Activated CD8-positive, alpha-beta T cell treated with anti-CD3 and anti-CD28 coated beads, Interleukin-2, amount 10 ng/mL, durations not matched to agents 7 days and 5 days (primary cell): ENCODE measurements around the gene KCNMA1. TPM values are rescaled to one million over a fixed set of nuclear protein-coding genes. Genes with fewer than 3 reads are reported as not detected.
"Not testable (repeated sequence)": the region's sequence is repeated elsewhere in the genome, so short reads cannot be mapped to it uniquely, and the experiment has no call there.

Source experiments
- ATAC-seq: fragments of 150-1000 bp; cut with Tn5 transposase; one replicate; pipeline ENCODE4 v1.10.0; 2021; ENCODE audit warnings: moderate library complexity
- CTCF ChIA-PET: fragments of 350-600 bp; sonication (Branson Sonifier 250); formaldehyde crosslinking; loops from one replicate; lab custom pipeline; 2021; ENCODE audit warnings: antibody characterized with exemption; lab: Charles Lee
- POLR2A ChIA-PET: fragments of 350-600 bp; sonication (Branson Sonifier 250); formaldehyde crosslinking; loops from one replicate; lab custom pipeline; 2021; ENCODE audit warnings: antibody characterized with exemption; lab: Charles Lee
- DNase-seq: peaks from one replicate; pipeline ENCODE4 v3.0.0-alpha.2; 2020
- H3K27ac Mint-ChIP-seq: one replicate; pipeline ENCODE4 v1.8.0; 2021; ENCODE audit warnings: mild to moderate bottlenecking, mixed read lengths
- H3K27me3 Mint-ChIP-seq: one replicate; pipeline ENCODE4 v1.8.0; 2021; ENCODE audit warnings: low read depth, mixed read lengths
- H3K36me3 Mint-ChIP-seq: one replicate; pipeline ENCODE4 v1.8.0; 2021; ENCODE audit warnings: low read depth, mixed read lengths
- H3K4me1 Mint-ChIP-seq: one replicate; pipeline ENCODE4 v1.8.0; 2021; ENCODE audit warnings: low read depth, mixed read lengths
- H3K4me3 Mint-ChIP-seq: one replicate; pipeline ENCODE4 v1.8.0; 2021; ENCODE audit warnings: mild to moderate bottlenecking, mixed read lengths
- H3K9me3 Mint-ChIP-seq: one replicate; pipeline ENCODE4 v1.8.0; 2022; ENCODE audit warnings: mixed read lengths; ENCODE audit not compliant: insufficient read depth
- total RNA-seq, 2 experiments: library from RNA; stranded (reverse); gene quantifications; one replicate each; pipeline ENCODE4 v1.2.3, GENCODE V29; 2021

KCNMA1 gene
- total RNA-seq, 2 experiments from 2014 or later, result 0.16 TPM

GRCh38 chr10:77576444-77577032 is 61.1 kb downstream of the KCNMA1 start:
- Mint-ChIP-seq H3K9me3 (no peaks in the 10 kb centered on the region), H3K27me3 (peaks cover 10% of the 10 kb centered on the region), H3K4me3 (no peak overlapping the region), H3K4me1 (no peaks in the 10 kb centered on the region), H3K36me3 (no peaks in the 10 kb centered on the region), H3K27ac (no peak overlapping the region)
- POLR2A ChIA-PET, result no interaction called here
- ATAC-seq (no peak), DNase-seq (no peak)
- CTCF ChIA-PET, result no interaction called here

DNA sequence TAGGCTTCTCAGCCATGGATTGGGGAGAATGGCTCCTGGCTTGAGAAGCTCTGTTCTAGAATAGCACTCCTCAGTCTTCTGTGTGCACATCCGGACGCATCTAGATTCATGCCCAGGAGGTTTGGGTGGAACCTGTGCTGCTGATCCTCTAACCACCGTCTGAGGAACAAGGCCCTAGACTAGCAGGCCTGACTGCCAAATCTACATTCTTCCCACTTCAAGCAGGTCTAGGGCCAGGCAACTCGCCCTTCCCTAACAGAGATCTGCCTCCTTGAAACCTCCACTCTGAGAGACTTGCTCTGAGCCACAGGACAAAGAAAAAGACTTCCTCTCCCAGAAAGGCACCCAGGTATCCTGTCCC is 61.6 kb downstream of the KCNMA1 start:
- Mint-ChIP-seq H3K4me3 (no peak overlapping the region), H3K27me3 (peaks cover 13% of the 10 kb centered on the region), H3K9me3 (no peaks in the 10 kb centered on the region), H3K4me1 (no peaks in the 10 kb centered on the region), H3K36me3 (no peaks in the 10 kb centered on the region), H3K27ac (no peak overlapping the region)
- ChIA-PET POLR2A (no interaction called here), CTCF (no interaction called here)
- ATAC-seq (no peak), DNase-seq (no peak)

- POLR2A ChIA-PET, result no interaction called here
- ATAC-seq (no peak), DNase-seq (no peak)
- Mint-ChIP-seq H3K4me1 (no peaks in the 10 kb centered on the region), H3K4me3 (no peak overlapping the region), H3K27me3 (peaks cover 13% of the 10 kb centered on the region), H3K36me3 (no peaks in the 10 kb centered on the region), H3K27ac (no peak overlapping the region), H3K9me3 (no peaks in the 10 kb centered on the region)
- CTCF ChIA-PET, result no interaction called here
Measured at GRCh38 chr10:77575271-77576006, 62.2 kb downstream of the KCNMA1 start.

GRCh38 chr10:77574438-77574837 is 63.2 kb downstream of the KCNMA1 start:
- H3K4me1 Mint-ChIP-seq, result no peaks in the 10 kb centered on the region
- no peaks in the 10 kb centered on the region for H3K9me3 Mint-ChIP-seq
- H3K36me3 Mint-ChIP-seq, result no peaks in the 10 kb centered on the region
- ATAC-seq (no peak), DNase-seq (no peak)
- POLR2A ChIA-PET, result no interaction called here
- H3K4me3 Mint-ChIP-seq, result no peak overlapping the region
- no peak overlapping the region for H3K27ac Mint-ChIP-seq
- H3K27me3 Mint-ChIP-seq, result peaks cover 8% of the 10 kb centered on the region
- CTCF ChIA-PET, result no interaction called here

DNA sequence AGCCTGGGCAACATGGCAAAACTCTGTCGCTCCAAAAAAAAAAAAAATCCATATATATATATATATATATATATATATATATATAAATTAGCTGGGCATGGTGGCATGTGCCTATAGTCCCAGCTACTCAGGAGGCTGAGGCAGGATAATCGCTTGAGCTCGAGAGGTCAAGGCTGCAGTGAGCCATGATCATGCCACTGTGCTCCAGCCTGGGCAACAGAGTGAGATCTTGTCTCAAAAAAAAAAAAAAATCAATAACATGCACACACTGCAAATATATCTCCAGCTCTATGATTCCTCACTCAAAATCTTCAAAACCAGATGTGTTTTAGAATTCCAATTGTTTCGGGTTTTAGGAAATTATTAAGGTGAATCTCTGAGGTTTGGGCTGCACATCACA is 65.1 kb downstream of the KCNMA1 start:
- ATAC-seq, CTCF ChIA-PET, DNase-seq, H3K4me3 Mint-ChIP-seq, POLR2A ChIA-PET, H3K36me3 Mint-ChIP-seq, H3K9me3 Mint-ChIP-seq, H3K27ac Mint-ChIP-seq, H3K27me3 Mint-ChIP-seq, H3K4me1 Mint-ChIP-seq: not testable (repeated sequence)

DNA sequence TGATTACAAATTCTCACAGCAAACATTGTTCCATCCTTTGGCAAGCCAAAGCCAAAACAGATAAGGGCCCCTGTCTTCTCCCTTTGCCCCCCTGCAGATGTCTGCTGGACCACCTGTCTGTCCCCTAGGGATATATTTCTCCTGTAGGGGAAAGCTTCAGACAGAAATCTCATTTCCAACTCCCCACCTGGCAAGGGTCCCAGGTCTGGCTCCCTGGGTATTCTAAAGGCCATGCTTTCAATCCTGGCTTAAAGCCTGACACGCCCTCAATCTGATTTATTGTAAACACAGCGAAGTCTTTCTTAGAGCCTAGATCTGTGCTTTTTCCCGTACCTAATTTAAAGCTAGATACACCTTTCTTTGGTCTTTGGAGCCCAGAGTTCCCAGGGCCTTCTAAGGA is 66.1 kb downstream of the KCNMA1 start:
- ATAC-seq, result no peak
- CTCF ChIA-PET, result no interaction called here
- Mint-ChIP-seq H3K4me1 (no peaks in the 10 kb centered on the region), H3K9me3 (no peaks in the 10 kb centered on the region), H3K4me3 (no peak overlapping the region), H3K36me3 (no peaks in the 10 kb centered on the region), H3K27me3 (peaks cover 12% of the 10 kb centered on the region), H3K27ac (no peak overlapping the region)
- POLR2A ChIA-PET, result no interaction called here
- no peak for DNase-seq

GRCh38 chr10:77566914-77567566 is 70.6 kb downstream of the KCNMA1 start:
- Mint-ChIP-seq H3K4me1 (no peaks in the 10 kb centered on the region), H3K27ac (no peak overlapping the region), H3K9me3 (no peaks in the 10 kb centered on the region), H3K36me3 (no peaks in the 10 kb centered on the region), H3K27me3 (peaks cover 32% of the 10 kb centered on the region), H3K4me3 (no peak overlapping the region)
- ATAC-seq (no peak), DNase-seq (no peak)
- ChIA-PET CTCF (no interaction called here), POLR2A (no interaction called here)

- Mint-ChIP-seq H3K27me3 (peaks cover 37% of the 10 kb centered on the region), H3K36me3 (no peaks in the 10 kb centered on the region), H3K4me3 (no peak overlapping the region), H3K27ac (no peak overlapping the region), H3K9me3 (no peaks in the 10 kb centered on the region), H3K4me1 (no peaks in the 10 kb centered on the region)
- ChIA-PET POLR2A (no interaction called here), CTCF (no interaction called here)
- ATAC-seq, result no peak
- no peak for DNase-seq
Measured at GRCh38 chr10:77566236-77566635, 71.4 kb downstream of the KCNMA1 start.

GRCh38 chr10:77565590-77566023 is 72.0 kb downstream of the KCNMA1 start:
- ChIA-PET POLR2A (no interaction called here), CTCF (no interaction called here)
- H3K4me1 Mint-ChIP-seq, result no peaks in the 10 kb centered on the region
- no peak overlapping the region for H3K27ac Mint-ChIP-seq
- no peak overlapping the region for H3K4me3 Mint-ChIP-seq
- ATAC-seq, result no peak
- no peaks in the 10 kb centered on the region for H3K9me3 Mint-ChIP-seq
- DNase-seq, result no peak
- H3K36me3 Mint-ChIP-seq, result no peaks in the 10 kb centered on the region
- peaks cover 36% of the 10 kb centered on the region for H3K27me3 Mint-ChIP-seq

DNA sequence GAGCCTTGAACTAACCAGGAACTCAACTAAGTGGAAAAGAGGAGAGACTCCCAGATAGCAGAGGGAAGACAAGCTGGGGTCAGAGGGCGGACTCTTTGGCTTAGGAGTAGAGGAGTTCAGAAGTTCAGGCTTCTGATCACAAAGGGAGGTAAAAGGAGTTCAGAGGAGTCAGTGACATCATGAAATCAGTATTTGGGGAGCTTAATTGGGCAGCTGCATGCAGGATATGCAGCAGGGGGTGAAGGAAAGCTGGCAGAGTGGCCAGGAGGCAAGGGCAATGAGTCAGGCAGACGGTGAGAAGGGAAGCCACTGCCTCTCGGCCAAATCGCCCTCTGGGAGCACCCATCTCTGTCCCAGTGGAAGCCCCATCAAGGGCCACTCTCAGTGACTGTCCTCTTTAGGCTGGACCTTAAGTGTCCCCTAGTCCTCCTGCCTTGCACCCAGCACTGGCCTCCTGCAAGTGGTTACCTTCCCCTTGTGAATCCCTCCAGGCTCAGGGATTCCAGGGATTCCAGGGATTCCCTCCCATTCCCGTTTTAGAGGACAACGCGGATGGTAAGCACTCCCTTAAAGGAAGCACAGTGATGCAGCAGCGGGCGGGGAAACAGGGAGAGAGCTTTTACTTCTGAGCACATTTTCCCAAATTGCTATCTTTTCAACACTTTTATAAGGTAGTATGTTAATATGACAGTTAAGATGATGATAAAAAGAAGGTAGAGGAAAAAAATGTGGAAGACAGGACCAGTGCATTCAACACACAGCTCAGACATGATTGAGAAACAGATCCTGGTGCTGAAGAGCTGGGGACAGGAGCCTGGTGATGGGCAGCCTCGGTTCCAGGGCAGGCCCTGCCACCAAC is 72.6 kb downstream of the KCNMA1 start:
- no peaks in the 10 kb centered on the region for H3K4me1 Mint-ChIP-seq
- H3K4me3 Mint-ChIP-seq, result no peak overlapping the region
- no peak for DNase-seq
- H3K36me3 Mint-ChIP-seq, result no peaks in the 10 kb centered on the region
- POLR2A ChIA-PET, result no interaction called here
- H3K27ac Mint-ChIP-seq, result no peak overlapping the region
- peaks cover 36% of the 10 kb centered on the region for H3K27me3 Mint-ChIP-seq
- no peaks in the 10 kb centered on the region for H3K9me3 Mint-ChIP-seq
- CTCF ChIA-PET, result no interaction called here
- ATAC-seq, result no peak

GRCh38 chr10:77563638-77564270 is 73.9 kb downstream of the KCNMA1 start:
- DNase-seq (no peak), ATAC-seq (no peak)
- Mint-ChIP-seq H3K4me3 (no peak overlapping the region), H3K27me3 (peaks cover 36% of the 10 kb centered on the region), H3K9me3 (no peaks in the 10 kb centered on the region), H3K4me1 (no peaks in the 10 kb centered on the region), H3K36me3 (no peaks in the 10 kb centered on the region), H3K27ac (no peak overlapping the region)
- ChIA-PET POLR2A (no interaction called here), CTCF (no interaction called here)
